NT2/D1 (cell line): Measurements from ENCODE around the gene FPGS.

ENCODE experiments used
- SUZ12 ChIP-seq: IDR thresholded peaks from 2 replicates; pipeline ENCODE4 v1.6.1; 2011; ENCODE audit not compliant: insufficient read length, insufficient read depth; ENCODE audit errors: extremely low read depth
- YY1 ChIP-seq: IDR thresholded peaks from 2 replicates; pipeline ENCODE4 v1.6.1; 2011; ENCODE audit not compliant: insufficient read length, insufficient read depth

DNA sequence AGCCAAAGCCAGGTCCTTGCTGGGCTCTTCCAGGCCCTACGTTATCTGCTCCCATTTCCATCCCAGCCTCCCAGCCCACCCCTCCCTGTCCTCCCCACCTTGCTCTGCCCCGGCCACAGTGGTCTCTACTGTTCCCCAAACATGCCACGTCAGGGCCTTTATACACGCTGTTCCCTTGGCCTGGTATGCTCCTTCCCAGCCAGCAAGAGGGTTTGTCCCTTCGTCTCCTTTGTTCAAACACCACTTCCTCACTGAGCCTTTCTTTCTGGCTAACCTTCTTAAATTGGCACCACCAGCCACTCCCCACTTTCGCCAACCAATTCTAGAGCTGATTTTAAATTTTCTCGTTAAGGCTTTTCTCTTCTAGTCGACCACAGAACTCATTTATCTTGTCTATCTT, 34.0 kb upstream of the FPGS start:
- TF ChIP-seq YY1 (no peak), SUZ12 (no peak)
